ENCODE results near the gene ATP2B2. TPM values are rescaled to one million over a fixed set of nuclear protein-coding genes. Genes with fewer than 3 reads are reported as not detected.

Gene ATP2B2
- total RNA-seq, 1 donor from 2014 or later, result not detected

GRCh38 chr3:10480871-10481378 lies 24.5 kb downstream of the ATP2B2 start:
- H3K4me3 Mint-ChIP-seq, result no peak overlapping the region
- H3K27me3 Mint-ChIP-seq (ENCODE audit: low read depth), result peaks cover 16% of the 10 kb centered on the region
- no peak for TF ChIP-seq CTCF (IDR thresholded peaks at IDR 0.05; ENCODE audit: unreplicated experiment)
- DNase-seq (ENCODE audit: low spot score in 2 of 2, unreplicated experiment in 2 of 2), result no peak
- H3K4me1 Mint-ChIP-seq, result no peaks in the 10 kb centered on the region
- H3K36me3 Mint-ChIP-seq, result no peaks in the 10 kb centered on the region
- H3K27ac Mint-ChIP-seq, result no peak overlapping the region
- peaks cover 7% of the 10 kb centered on the region for H3K9me3 Mint-ChIP-seq

- no peaks in the 10 kb centered on the region for H3K4me1 Mint-ChIP-seq
- peaks cover 7% of the 10 kb centered on the region for H3K9me3 Mint-ChIP-seq
- TF ChIP-seq CTCF (IDR thresholded peaks at IDR 0.05; ENCODE audit: unreplicated experiment), result no peak
- H3K27ac Mint-ChIP-seq, result no peak overlapping the region
- DNase-seq (ENCODE audit: low spot score in 2 of 2, unreplicated experiment in 2 of 2), result no peak
- no peaks in the 10 kb centered on the region for H3K36me3 Mint-ChIP-seq
- peaks cover 23% of the 10 kb centered on the region for H3K27me3 Mint-ChIP-seq (ENCODE audit: low read depth)
- H3K4me3 Mint-ChIP-seq, result no peak overlapping the region
These were observed 26.1 kb downstream of the ATP2B2 start for GRCh38 chr3:10479311-10479710.

GRCh38 chr3:10475983-10476382 lies 29.4 kb downstream of the ATP2B2 start:
- H3K27ac Mint-ChIP-seq, result no peak overlapping the region
- H3K36me3 Mint-ChIP-seq, result no peaks in the 10 kb centered on the region
- DNase-seq (ENCODE audit: low spot score in 2 of 2, unreplicated experiment in 2 of 2), result no peak
- H3K27me3 Mint-ChIP-seq (ENCODE audit: low read depth), result peaks cover 51% of the 10 kb centered on the region
- no peak for TF ChIP-seq CTCF (IDR thresholded peaks at IDR 0.05; ENCODE audit: unreplicated experiment)
- no peaks in the 10 kb centered on the region for H3K4me1 Mint-ChIP-seq
- H3K9me3 Mint-ChIP-seq, result peaks cover 7% of the 10 kb centered on the region
- H3K4me3 Mint-ChIP-seq, result no peak overlapping the region

GRCh38 chr3:10474847-10475246 lies 30.5 kb downstream of the ATP2B2 start:
- no peak for TF ChIP-seq CTCF (IDR thresholded peaks at IDR 0.05; ENCODE audit: unreplicated experiment)
- no peak overlapping the region for H3K27ac Mint-ChIP-seq
- H3K9me3 Mint-ChIP-seq, result peaks cover 7% of the 10 kb centered on the region
- H3K4me3 Mint-ChIP-seq, result no peak overlapping the region
- H3K4me1 Mint-ChIP-seq, result no peaks in the 10 kb centered on the region
- peaks cover 58% of the 10 kb centered on the region for H3K27me3 Mint-ChIP-seq (ENCODE audit: low read depth)
- H3K36me3 Mint-ChIP-seq, result no peaks in the 10 kb centered on the region
- no peak for DNase-seq (ENCODE audit: low spot score in 2 of 2, unreplicated experiment in 2 of 2)

GRCh38 chr3:10474275-10474646 lies 31.1 kb downstream of the ATP2B2 start:
- H3K36me3 Mint-ChIP-seq, result no peaks in the 10 kb centered on the region
- peaks cover 63% of the 10 kb centered on the region for H3K27me3 Mint-ChIP-seq (ENCODE audit: low read depth)
- H3K27ac Mint-ChIP-seq, result no peak overlapping the region
- TF ChIP-seq CTCF (IDR thresholded peaks at IDR 0.05; ENCODE audit: unreplicated experiment), result no peak
- DNase-seq (ENCODE audit: low spot score in 2 of 2, unreplicated experiment in 2 of 2), result no peak
- peaks cover 7% of the 10 kb centered on the region for H3K9me3 Mint-ChIP-seq
- no peak overlapping the region for H3K4me3 Mint-ChIP-seq
- no peaks in the 10 kb centered on the region for H3K4me1 Mint-ChIP-seq
